IMR-90 (cell line): ENCODE results near the gene STAMBPL1. TPM values are rescaled to one million over a fixed set of nuclear protein-coding genes. Genes with fewer than 3 reads are reported as not detected.

Experiments
- ATAC-seq: fragments of 200-7000 bp; cut with Tn5 transposase; 2 replicates; pipeline ENCODE4 v1.9.1; 2020; ENCODE audit warnings: low read depth, mild to moderate bottlenecking, moderate library complexity
- BruUV-seq: library from RNA; stranded (reverse); fragments of 400-500 nt; replicated peaks from 2 replicates; lab custom pipeline; 2021; lab: Mats Ljungman, UMichigan
- CTCF ChIA-PET: fragments of 300-600 bp; formaldehyde crosslinking; extraction: SDS; loops from one replicate; lab custom pipeline; 2021; ENCODE audit warnings: antibody characterized with exemption; lab: Yijun Ruan, JAX
- POLR2A ChIA-PET: fragments of 300-600 bp; sonication (Branson Sonifier 250); formaldehyde crosslinking; loops from one replicate; lab custom pipeline; 2022; ENCODE audit warnings: antibody characterized with exemption; ENCODE audit not compliant: unreplicated experiment; lab: Charles Lee
- DNase-seq: peaks from one replicate; pipeline ENCODE4 v3.0.0; 2013
- H2AFZ ChIP-seq: replicated peaks from 2 replicates; pipeline ENCODE3; 2013; ENCODE audit warnings: low read length, mild to moderate bottlenecking; ENCODE audit not compliant: poor library complexity
- H2AK5ac ChIP-seq: 2 replicates; pipeline ENCODE4 v1.6.1; 2013; ENCODE audit warnings: low read depth, low read length, inconsistent platforms
- H2AK9ac ChIP-seq: replicated peaks from 2 replicates; pipeline ENCODE3; 2013; ENCODE audit warnings: mild to moderate bottlenecking, low read depth, low read length, moderate library complexity; ENCODE audit not compliant: poor library complexity
- H2BK120ac ChIP-seq: 2 replicates; pipeline ENCODE4 v1.6.1; 2013; ENCODE audit warnings: low read depth, low read length, inconsistent platforms
- H2BK15ac ChIP-seq: 3 replicates; pipeline ENCODE4 v1.6.1; 2013; ENCODE audit warnings: low read depth, low read length, inconsistent platforms
- H2BK20ac ChIP-seq: 2 replicates; pipeline ENCODE4 v1.6.1; 2013; ENCODE audit warnings: low read depth, mild to moderate bottlenecking, inconsistent platforms, low read length, moderate library complexity
- H2BK5ac ChIP-seq: 2 replicates; pipeline ENCODE4 v1.6.1; 2013; ENCODE audit warnings: mild to moderate bottlenecking, low read depth, low read length, inconsistent platforms; ENCODE audit not compliant: poor library complexity, severe bottlenecking
- H3K14ac ChIP-seq: replicated peaks from 2 replicates; pipeline ENCODE4 v1.6.1; 2013; ENCODE audit warnings: low read depth, low read length, inconsistent platforms
- H3K18ac ChIP-seq: 2 replicates; pipeline ENCODE4 v1.6.1; 2013; ENCODE audit warnings: low read depth, low read length, control low read depth
- H3K23ac ChIP-seq: 2 replicates; pipeline ENCODE4 v1.6.1; 2013; ENCODE audit warnings: low read depth, low read length, inconsistent platforms
- H3K27ac ChIP-seq: 2 replicates; pipeline ENCODE4 v1.5.1; 2013; ENCODE audit warnings: mild to moderate bottlenecking, control low read depth, low read length; ENCODE audit not compliant: insufficient read depth
- H3K27me3 ChIP-seq: 2 replicates; pipeline ENCODE4 v1.6.1; 2013; ENCODE audit warnings: low read length; ENCODE audit not compliant: control insufficient read depth, insufficient read depth
- H3K36me3 ChIP-seq: 2 replicates; pipeline ENCODE4 v1.6.1; 2013; ENCODE audit warnings: low read length, mixed read lengths; ENCODE audit not compliant: control insufficient read depth, insufficient read depth
- H3K4ac ChIP-seq: 2 replicates; pipeline ENCODE4 v1.6.1; 2013; ENCODE audit warnings: low read depth, low read length, inconsistent platforms
- H3K4me1 ChIP-seq: 2 replicates; pipeline ENCODE4 v1.6.1; 2013; ENCODE audit warnings: low read length, mixed read lengths; ENCODE audit not compliant: control insufficient read depth, insufficient read depth
- H3K4me2 ChIP-seq: 2 replicates; pipeline ENCODE4 v1.6.1; 2013; ENCODE audit warnings: low read depth, mild to moderate bottlenecking, control low read depth, low read length, moderate library complexity
- H3K4me3 ChIP-seq: 2 replicates; pipeline ENCODE4 v1.5.1; 2013; ENCODE audit warnings: low read depth, mild to moderate bottlenecking, control low read depth, low read length, moderate library complexity; ENCODE audit not compliant: insufficient read depth
- H3K56ac ChIP-seq: 2 replicates; pipeline ENCODE4 v1.6.1; 2013; ENCODE audit warnings: low read length, inconsistent platforms; ENCODE audit not compliant: insufficient read depth; ENCODE audit errors: extremely low read depth
- H3K79me1 ChIP-seq, 2 experiments: 2 replicates each; pipeline ENCODE4 v1.6.1; 2013; ENCODE audit warnings: low read length in 2 of 2, inconsistent platforms in 1 of 2, low read depth in 1 of 2
- H3K9ac ChIP-seq: 2 replicates; pipeline ENCODE4 v1.6.1; 2013; ENCODE audit warnings: low read depth, low read length, control low read depth
- H3K9me1 ChIP-seq: 2 replicates; pipeline ENCODE4 v1.6.1; 2013; ENCODE audit warnings: low read length, inconsistent platforms; ENCODE audit not compliant: insufficient read depth
- H3K9me3 ChIP-seq: 2 replicates; pipeline ENCODE4 v1.6.1; 2013; ENCODE audit warnings: low read length; ENCODE audit not compliant: control insufficient read depth, insufficient read depth
- H4K20me1 ChIP-seq: 2 replicates; pipeline ENCODE4 v1.6.1; 2013; ENCODE audit warnings: low read length, inconsistent platforms; ENCODE audit not compliant: insufficient read depth
- H4K5ac ChIP-seq: 2 replicates; pipeline ENCODE4 v1.6.1; 2013; ENCODE audit warnings: mild to moderate bottlenecking, low read depth, low read length, control low read depth
- H4K8ac ChIP-seq, 2 experiments: 2 replicates each; pipeline ENCODE4 v1.6.1; 2013; ENCODE audit warnings: low read depth in 2 of 2, low read length in 2 of 2, control low read depth in 1 of 2, inconsistent platforms in 1 of 2
- H4K91ac ChIP-seq: 2 replicates; pipeline ENCODE4 v1.6.1; 2013; ENCODE audit warnings: low read depth, low read length, inconsistent platforms; ENCODE audit not compliant: insufficient read depth
- BHLHE40 ChIP-seq: fragments of 150-350 bp; IDR thresholded peaks from 2 replicates; pipeline ENCODE4 v1.6.1; 2016; ENCODE audit warnings: mild to moderate bottlenecking, low read depth, low read length
- CEBPB ChIP-seq: IDR thresholded peaks from 2 replicates; pipeline ENCODE4 v1.6.1; 2012; ENCODE audit warnings: low read depth, low read length, improper control_type of control experiment
- CHD1 ChIP-seq: IDR thresholded peaks from 2 replicates; pipeline ENCODE4 v1.6.1; 2012; ENCODE audit warnings: low read depth, low read length, improper control_type of control experiment
- MAFK ChIP-seq: IDR thresholded peaks from 2 replicates; pipeline ENCODE4 v1.6.1; 2012; ENCODE audit warnings: low read depth, low read length, improper control_type of control experiment
- MXI1 ChIP-seq: IDR thresholded peaks from 2 replicates; pipeline ENCODE4 v1.6.1; 2012; ENCODE audit warnings: low read depth, mild to moderate bottlenecking, low read length, moderate library complexity, borderline replicate concordance
- RFX5 ChIP-seq: IDR thresholded peaks from 2 replicates; pipeline ENCODE4 v1.8.0; 2012; ENCODE audit warnings: low read depth, mild to moderate bottlenecking, low read length, moderate library complexity
- SMC3 ChIP-seq: fragments of 150-350 bp; IDR thresholded peaks from 2 replicates; pipeline ENCODE4 v1.6.1; 2016; ENCODE audit warnings: low read depth, mild to moderate bottlenecking, antibody characterized with exemption, low read length, moderate library complexity
- WGBS, 2 experiments: methylation state at CpG; one replicate each; pipeline versions ENCODE4 v1.1.5 to v1.1.7; 2013; ENCODE audit warnings: missing lambda C conversion rate in 2 of 2; ENCODE audit not compliant: insufficient read length in 1 of 2; ENCODE audit errors: extremely low coverage in 2 of 2; 5-methylcytosine and 5-hydroxymethylcytosine counted together
- dilution Hi-C: fragments of 300-500 bp; cut with HindIII; formaldehyde crosslinking; loops from one replicate; pipeline ENCODE4 v1.14.3; 2018; ENCODE audit warnings: low sequenced_read_pairs; ENCODE audit not compliant: unreplicated experiment
- in situ Hi-C: fragments of 300-500 bp; cut with MboI; formaldehyde crosslinking; loops from 3 replicates; pipeline ENCODE4 v1.14.3; 2019; ENCODE audit warnings: low sequenced_read_pairs, inconsistent platforms, mixed read lengths
- intact Hi-C: fragments of 100-400 bp; cut with micrococcal nuclease; formaldehyde crosslinking; loops from 2 replicates; pipeline ENCODE4 v1.10.0; 2022
- polyA plus RNA-seq, 3 experiments: library from polyadenylated mRNA; depleted of rRNA; stranded (reverse); fragments of >200 nt; gene quantifications; 2 replicates each; pipeline ENCODE4 v1.2.3, GENCODE V29; 2012; ENCODE audit warnings: low replicate concordance in 1 of 3
- total RNA-seq: library from RNA; depleted of rRNA; stranded (reverse); fragments of >200 nt; gene quantifications from 2 replicates; pipeline ENCODE4 v1.2.3, GENCODE V29; 2012
- TF ChIP-seq, protein P1 (sequence below): fragments of 150-350 bp; IDR thresholded peaks from 2 replicates; pipeline ENCODE4 v1.6.1; 2016; ENCODE audit warnings: low read depth, mild to moderate bottlenecking, low read length, moderate library complexity, borderline replicate concordance
- TF ChIP-seq, protein P2 (sequence below): conservative IDR thresholded peaks from 2 replicates; pipeline ENCODE4 v1.5.1; 2012; ENCODE audit warnings: mild to moderate bottlenecking, low read depth, low read length, improper control_type of control experiment

The STAMBPL1 gene
- total and polyA plus RNA-seq, 2 of the 4 experiments (the other 2 are of a cell fraction), result 26.8 to 28.1 TPM

DNA sequence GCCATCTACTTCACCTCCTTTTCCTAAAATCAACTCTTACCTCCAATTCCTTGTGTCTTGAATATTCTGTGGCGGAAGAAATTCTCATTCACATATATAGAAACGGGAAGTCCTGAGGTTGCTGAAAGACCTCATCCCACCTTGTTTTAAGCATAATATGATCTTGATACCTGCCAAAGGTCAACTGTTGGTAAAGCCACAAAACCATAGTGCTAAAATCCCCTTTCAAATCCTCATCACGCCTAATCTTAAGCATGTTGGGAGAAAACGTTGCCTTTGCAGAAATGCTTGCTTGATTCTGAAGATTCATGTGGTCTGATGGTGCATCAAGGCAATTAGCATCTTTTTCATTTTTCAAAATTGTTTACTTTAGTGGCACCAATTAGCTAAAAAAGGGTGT is 36.9 kb upstream of the STAMBPL1 start:
- Histone ChIP-seq H4K20me1 (no peaks in the 10 kb centered on the region), H3K14ac (no peak overlapping the region), H3K79me1 (no peaks in the 10 kb centered on the region), H2BK120ac (no peak overlapping the region), H4K91ac (no peak overlapping the region), H3K36me3 (no peaks in the 10 kb centered on the region), H3K9me1 (no peaks in the 10 kb centered on the region), H3K23ac (no peak overlapping the region), H2BK5ac (no peak overlapping the region), H4K5ac (no peak overlapping the region), H3K18ac (no peak overlapping the region), H3K27ac (no peak overlapping the region), H3K4ac (no peak overlapping the region), H3K4me3 (no peak overlapping the region), H2AK9ac (no peak overlapping the region), H3K56ac (no peak overlapping the region), H3K4me2 (no peak overlapping the region), H3K4me1 (no peaks in the 10 kb centered on the region), H2BK20ac (no peak overlapping the region), H3K27me3 (no peaks in the 10 kb centered on the region), H4K8ac (no peak overlapping the region), H2AK5ac (no peak overlapping the region), H2BK15ac (no peak overlapping the region), H2AFZ (no peak overlapping the region), H3K9me3 (no peaks in the 10 kb centered on the region), H3K9ac (no peak overlapping the region)
- in situ Hi-C loops, result no loop called here
- DNase-seq, result no peak
- ChIA-PET CTCF (interaction anchor here (1.1 to 2.6 kb wide), 2 partner anchors 8 to 89 kb away, joined by 3 to 11 read pairs; no protein-coding TSS in a partner anchor), POLR2A (no interaction called here)
- no peak for ATAC-seq
- dilution Hi-C loops, result no loop called here
- BruUV-seq, result no TSS peak
- WGBS, 2 experiments, result no CpG with 5 or more reads among the region's 4 CpGs
- TF ChIP-seq MXI1 (no peak), SMC3 (no peak), RFX5 (no peak), CHD1 (no peak), MAFK (no peak), BHLHE40 (no peak), CEBPB (no peak)
- TF ChIP-seq, protein P1, sequence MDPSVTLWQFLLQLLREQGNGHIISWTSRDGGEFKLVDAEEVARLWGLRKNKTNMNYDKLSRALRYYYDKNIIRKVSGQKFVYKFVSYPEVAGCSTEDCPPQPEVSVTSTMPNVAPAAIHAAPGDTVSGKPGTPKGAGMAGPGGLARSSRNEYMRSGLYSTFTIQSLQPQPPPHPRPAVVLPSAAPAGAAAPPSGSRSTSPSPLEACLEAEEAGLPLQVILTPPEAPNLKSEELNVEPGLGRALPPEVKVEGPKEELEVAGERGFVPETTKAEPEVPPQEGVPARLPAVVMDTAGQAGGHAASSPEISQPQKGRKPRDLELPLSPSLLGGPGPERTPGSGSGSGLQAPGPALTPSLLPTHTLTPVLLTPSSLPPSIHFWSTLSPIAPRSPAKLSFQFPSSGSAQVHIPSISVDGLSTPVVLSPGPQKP, result no peak
- TF ChIP-seq, protein P2, sequence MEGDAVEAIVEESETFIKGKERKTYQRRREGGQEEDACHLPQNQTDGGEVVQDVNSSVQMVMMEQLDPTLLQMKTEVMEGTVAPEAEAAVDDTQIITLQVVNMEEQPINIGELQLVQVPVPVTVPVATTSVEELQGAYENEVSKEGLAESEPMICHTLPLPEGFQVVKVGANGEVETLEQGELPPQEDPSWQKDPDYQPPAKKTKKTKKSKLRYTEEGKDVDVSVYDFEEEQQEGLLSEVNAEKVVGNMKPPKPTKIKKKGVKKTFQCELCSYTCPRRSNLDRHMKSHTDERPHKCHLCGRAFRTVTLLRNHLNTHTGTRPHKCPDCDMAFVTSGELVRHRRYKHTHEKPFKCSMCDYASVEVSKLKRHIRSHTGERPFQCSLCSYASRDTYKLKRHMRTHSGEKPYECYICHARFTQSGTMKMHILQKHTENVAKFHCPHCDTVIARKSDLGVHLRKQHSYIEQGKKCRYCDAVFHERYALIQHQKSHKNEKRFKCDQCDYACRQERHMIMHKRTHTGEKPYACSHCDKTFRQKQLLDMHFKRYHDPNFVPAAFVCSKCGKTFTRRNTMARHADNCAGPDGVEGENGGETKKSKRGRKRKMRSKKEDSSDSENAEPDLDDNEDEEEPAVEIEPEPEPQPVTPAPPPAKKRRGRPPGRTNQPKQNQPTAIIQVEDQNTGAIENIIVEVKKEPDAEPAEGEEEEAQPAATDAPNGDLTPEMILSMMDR, result no peak
- intact Hi-C loops, result no loop called here
